Uterus (tissue), 4 donors: Measurements from ENCODE around the gene GRIK4. TPM values are rescaled to one million over a fixed set of nuclear protein-coding genes. Genes with fewer than 3 reads are reported as not detected.

Experiments used
- DNase-seq, 2 donors: peaks; one replicate each; pipeline ENCODE4 v3.0.0-alpha.2; 2019 to 2020
- H3K27ac ChIP-seq, 2 donors: fragments of 200-600 bp; sonication (generic); 1 replicate in 1 of 2; 2 replicates in 1 of 2; pipeline ENCODE4 v1.5.1; 2016 to 2018
- H3K27me3 ChIP-seq, 2 donors: fragments of 200-600 bp; sonication (generic); one replicate each; pipeline ENCODE4 v1.5.1; 2018 to 2019; ENCODE audit warnings: control low read depth in 1 of 2
- H3K36me3 ChIP-seq, 2 donors: fragments of 200-600 bp; sonication (generic); one replicate each; pipeline ENCODE4 v1.5.1; 2019; ENCODE audit warnings: control low read depth in 1 of 2
- H3K4me1 ChIP-seq, 2 donors: fragments of 200-600 bp; sonication (generic); one replicate each; pipeline ENCODE4 v1.5.1; 2018 to 2019; ENCODE audit warnings: control low read depth in 1 of 2
- H3K4me3 ChIP-seq, 2 donors: fragments of 200-600 bp; sonication (generic); 1 replicate in 1 of 2; 2 replicates in 1 of 2; pipeline ENCODE4 v1.5.1; 2018 to 2019; ENCODE audit warnings: mild to moderate bottlenecking in 1 of 2
- H3K9me3 ChIP-seq, 2 donors: fragments of 200-600 bp; sonication (generic); one replicate each; pipeline ENCODE4 v1.5.1; 2019; ENCODE audit warnings: control low read depth in 1 of 2
- CTCF ChIP-seq, 4 experiments: fragments of 200-600 bp in 2 of 4; fragments of 450-650 bp in 2 of 4; sonication (generic) in 2 of 4; IDR thresholded peaks; one replicate each; pipeline ENCODE4 v1.5.1; 2016 to 2019; ENCODE audit warnings: antibody characterized with exemption in 4 of 4, mild to moderate bottlenecking in 2 of 4, moderate library complexity in 1 of 4
- POLR2A ChIP-seq, 2 donors: fragments of 450-650 bp; IDR thresholded peaks; one replicate each; pipeline ENCODE4 v1.6.1; 2016; ENCODE audit warnings: antibody characterized with exemption in 2 of 2, mild to moderate bottlenecking in 1 of 2, moderate library complexity in 1 of 2
- intact Hi-C: fragments of 100-400 bp; cut with DNase I; formaldehyde crosslinking; loops from one replicate; pipeline ENCODE4 v1.15.1; 2023; ENCODE audit warnings: low total_unique reads
- total RNA-seq, 4 donors: library from RNA; depleted of rRNA in 3 of 4; stranded (reverse); fragments of >200 nt in 3 of 4; gene quantifications; one replicate each; pipeline versions ENCODE4 v1.1.0 to v1.2.4, GENCODE V29; 2014 to 2023
- donor health status: DM: yes; HTN: yes; CAD: no.

GRIK4 gene
- total RNA-seq, 4 donors from 2014 or later, result 0.28 to 1.1 TPM; not detected in 2

DNA sequence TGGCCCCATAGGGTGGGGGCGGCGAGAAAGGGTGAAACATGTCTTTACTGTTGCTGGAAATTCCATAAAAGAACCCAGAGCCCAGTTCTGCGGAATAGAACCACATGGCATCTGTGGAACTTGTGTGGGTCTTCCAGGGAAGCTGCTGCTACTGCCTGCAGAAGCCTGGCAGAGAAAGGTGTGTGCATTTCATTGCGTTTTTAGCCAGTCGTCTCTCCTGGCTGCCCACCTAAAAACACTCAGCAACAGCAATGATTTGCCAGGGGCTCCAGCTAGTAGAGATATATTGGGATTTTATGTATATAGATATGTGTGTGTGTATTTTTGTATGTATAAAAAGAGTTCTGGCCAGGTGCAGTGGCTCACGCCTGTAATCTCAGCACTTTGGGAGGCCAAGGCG is 385.1 kb downstream of the GRIK4 start:
- H3K4me1 ChIP-seq, result no peaks in the 10 kb centered on the region
- no peak for TF ChIP-seq POLR2A (IDR thresholded peaks at IDR 0.05)
- no peak for TF ChIP-seq CTCF (IDR thresholded peaks at IDR 0.05)
- no peaks in the 10 kb centered on the region for H3K36me3 ChIP-seq
- H3K27me3 ChIP-seq, result no peaks in the 10 kb centered on the region
- no peak overlapping the region for H3K4me3 ChIP-seq
- no peaks in the 10 kb centered on the region for H3K9me3 ChIP-seq
- DNase-seq, result no peak
- intact Hi-C loops, result no loop called here
- H3K27ac ChIP-seq, result no peak overlapping the region

- Histone ChIP-seq H3K27me3 (no peaks in the 10 kb centered on the region), H3K4me3 (no peak overlapping the region), H3K9me3 (no peaks in the 10 kb centered on the region), H3K4me1 (no peaks in the 10 kb centered on the region), H3K36me3 (no peaks in the 10 kb centered on the region), H3K27ac (no peak overlapping the region)
- no peak for DNase-seq
- TF ChIP-seq CTCF (IDR thresholded peaks at IDR 0.05) (no peak), POLR2A (IDR thresholded peaks at IDR 0.05) (no peak)
- intact Hi-C loops, result no loop called here
Measured at GRCh38 chr11:120898568-120898967, 387.0 kb downstream of the GRIK4 start.

DNA sequence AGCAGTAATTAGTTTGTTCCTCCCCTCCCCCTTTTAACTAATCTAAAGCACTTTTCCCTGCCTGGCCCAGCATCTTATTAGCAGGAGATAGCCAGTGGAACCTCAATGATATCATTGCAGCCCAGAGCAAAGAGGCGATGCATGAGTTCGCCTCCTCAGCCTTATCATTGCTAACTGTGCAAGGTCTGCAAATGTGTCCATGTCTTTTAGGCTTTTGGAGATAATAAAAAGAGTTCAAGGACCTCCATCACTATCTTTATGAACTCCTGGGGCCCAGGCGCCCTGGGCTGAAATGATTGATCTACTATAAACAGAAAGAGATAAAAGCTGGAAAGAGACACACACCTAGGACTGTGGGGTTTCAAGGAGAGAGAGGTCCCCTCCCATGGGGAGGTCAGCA is 388.2 kb downstream of the GRIK4 start:
- intact Hi-C loops, result no loop called here
- H3K27ac ChIP-seq, result no peak overlapping the region
- no peak for TF ChIP-seq CTCF (IDR thresholded peaks at IDR 0.05)
- TF ChIP-seq POLR2A (IDR thresholded peaks at IDR 0.05), result no peak

DNA sequence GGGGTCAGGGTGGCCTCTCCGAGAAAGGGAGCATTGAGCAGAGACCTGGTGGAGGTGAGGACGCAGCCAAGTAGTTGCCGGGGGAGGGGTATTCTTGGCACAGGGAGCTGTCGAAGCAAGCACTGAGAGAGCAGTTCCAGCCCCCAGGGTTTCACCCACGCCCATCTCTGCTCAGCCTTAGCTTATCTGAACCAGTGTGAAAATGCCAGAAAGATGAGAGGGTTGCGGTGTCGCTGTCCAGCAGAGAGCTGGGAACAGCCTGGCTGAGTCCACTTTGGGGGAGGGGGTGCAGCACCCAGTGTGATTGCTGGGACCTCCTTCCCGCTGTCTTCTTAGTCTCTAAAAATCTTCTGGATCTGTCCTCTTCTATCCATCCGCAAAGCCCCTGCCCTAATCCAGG is 389.1 kb downstream of the GRIK4 start:
- DNase-seq, result no peak
- Histone ChIP-seq H3K36me3 (no peaks in the 10 kb centered on the region), H3K4me3 (no peak overlapping the region), H3K27me3 (no peaks in the 10 kb centered on the region), H3K4me1 (no peaks in the 10 kb centered on the region), H3K27ac (no peak overlapping the region), H3K9me3 (no peaks in the 10 kb centered on the region)
- TF ChIP-seq CTCF (IDR thresholded peaks at IDR 0.05) (no peak), POLR2A (IDR thresholded peaks at IDR 0.05) (no peak)
- intact Hi-C loops, result no loop called here

More for the DNA sequence above, 388.2 kb downstream of the GRIK4 start:
- DNase-seq, result no peak
- Histone ChIP-seq H3K9me3 (no peaks in the 10 kb centered on the region), H3K4me1 (no peaks in the 10 kb centered on the region), H3K27me3 (no peaks in the 10 kb centered on the region), H3K4me3 (no peak overlapping the region), H3K36me3 (no peaks in the 10 kb centered on the region)

GRCh38 chr11:120903686-120904085 is 392.1 kb downstream of the GRIK4 start:
- H3K27me3 ChIP-seq, result no peaks in the 10 kb centered on the region
- TF ChIP-seq POLR2A (IDR thresholded peaks at IDR 0.05), result no peak
- TF ChIP-seq CTCF (IDR thresholded peaks at IDR 0.05), result no peak
- H3K27ac ChIP-seq, result no peak overlapping the region
- no peak for DNase-seq
- no peaks in the 10 kb centered on the region for H3K4me1 ChIP-seq
- no peaks in the 10 kb centered on the region for H3K36me3 ChIP-seq
- H3K9me3 ChIP-seq, result no peaks in the 10 kb centered on the region
- intact Hi-C loops, result no loop called here
- H3K4me3 ChIP-seq, result no peak overlapping the region
